KBM-7 (cell line): Measurements from ENCODE around the gene POMGNT2.

Experiments used
- DNase-seq: peaks from one replicate; pipeline ENCODE4 v3.0.0-alpha.2; 2015
- in situ Hi-C: fragments of 300-500 bp; cut with MboI; formaldehyde crosslinking; loops from 2 replicates; pipeline ENCODE4 v1.14.3; 2020; ENCODE audit warnings: low sequenced_read_pairs, low pct_unique_long_range_greater_than_20kb, mixed read lengths

The POMGNT2 gene

GRCh38 chr3:43104660-43105595 is 951 bp downstream of the POMGNT2 start:
- in situ Hi-C loops: no loop called here

GRCh38 chr3:43104039-43104438 is 1.8 kb downstream of the POMGNT2 start:
- no peak for DNase-seq
- in situ Hi-C loops: no loop called here

More at GRCh38 chr3:43104660-43105595, 951 bp downstream of the POMGNT2 start:
- no peak for DNase-seq

DNA sequence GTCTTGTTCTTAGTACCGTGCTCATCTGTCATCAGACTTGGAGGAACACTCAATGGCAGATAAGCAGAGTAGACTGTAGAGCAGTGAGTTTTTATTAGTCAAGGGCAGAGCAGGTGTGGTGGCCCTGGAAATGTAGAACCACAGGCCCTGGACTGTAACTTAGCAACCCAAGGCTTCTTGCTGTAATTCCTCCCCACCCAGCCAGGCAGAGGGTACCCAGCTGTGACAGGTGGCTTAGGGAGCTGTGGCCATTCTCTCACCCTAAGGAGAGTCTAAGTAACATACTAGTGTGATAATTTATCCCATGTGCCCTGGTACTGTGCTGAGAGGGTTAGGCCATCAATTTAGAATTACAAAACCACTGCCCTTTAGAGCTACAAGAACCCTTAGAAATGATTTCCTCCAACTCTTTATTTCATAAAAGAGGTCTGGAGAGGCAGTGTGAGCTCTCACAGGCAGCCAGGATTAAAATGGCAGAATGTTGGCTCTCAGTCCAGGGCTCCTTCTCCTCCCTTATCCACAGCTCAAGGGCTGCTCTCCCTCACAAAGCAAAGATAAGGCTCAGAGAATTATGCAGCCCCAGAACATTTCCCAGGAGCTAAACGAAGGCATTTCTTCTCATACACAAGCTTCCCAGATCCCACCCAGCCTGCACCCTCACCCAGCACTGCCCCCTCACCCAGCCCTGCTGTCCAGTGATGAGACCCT is 3.0 kb downstream of the POMGNT2 start:
- in situ Hi-C loops: no loop called here
- DNase-seq: no peak

GRCh38 chr3:43098761-43099160 is 7.1 kb downstream of the POMGNT2 start:
- in situ Hi-C loops: no loop called here
- DNase-seq: no peak

GRCh38 chr3:43097400-43098080 is 8.3 kb downstream of the POMGNT2 start:
- in situ Hi-C loops: no loop called here
- DNase-seq: no peak

GRCh38 chr3:43096761-43097160 is 9.1 kb downstream of the POMGNT2 start:
- in situ Hi-C loops: no loop called here
- no peak for DNase-seq

- no peak for DNase-seq
- in situ Hi-C loops: no loop called here
Observed at GRCh38 chr3:43095370-43095769, 10.5 kb downstream of the POMGNT2 start.

DNA sequence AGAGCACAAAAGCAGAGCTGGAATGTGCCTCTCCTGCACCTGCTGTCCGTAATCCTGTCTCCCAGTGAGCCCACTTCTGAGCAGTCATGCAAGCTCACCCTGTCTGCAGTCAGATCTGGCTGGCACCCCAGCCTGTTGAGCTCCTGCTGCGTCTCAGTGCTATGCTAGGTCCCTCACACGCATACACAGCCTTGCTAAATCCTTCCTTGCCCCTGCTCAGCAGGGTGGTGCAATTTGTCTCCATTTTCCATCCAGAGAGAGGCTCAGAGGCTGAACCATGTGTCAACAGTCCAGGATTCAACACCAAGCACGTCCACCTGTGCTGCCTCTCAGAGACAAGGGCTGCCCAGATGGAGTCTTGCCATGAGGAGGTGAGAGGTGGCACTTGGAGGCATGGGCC is 11.0 kb downstream of the POMGNT2 start:
- in situ Hi-C loops: no loop called here
- no peak for DNase-seq

DNA sequence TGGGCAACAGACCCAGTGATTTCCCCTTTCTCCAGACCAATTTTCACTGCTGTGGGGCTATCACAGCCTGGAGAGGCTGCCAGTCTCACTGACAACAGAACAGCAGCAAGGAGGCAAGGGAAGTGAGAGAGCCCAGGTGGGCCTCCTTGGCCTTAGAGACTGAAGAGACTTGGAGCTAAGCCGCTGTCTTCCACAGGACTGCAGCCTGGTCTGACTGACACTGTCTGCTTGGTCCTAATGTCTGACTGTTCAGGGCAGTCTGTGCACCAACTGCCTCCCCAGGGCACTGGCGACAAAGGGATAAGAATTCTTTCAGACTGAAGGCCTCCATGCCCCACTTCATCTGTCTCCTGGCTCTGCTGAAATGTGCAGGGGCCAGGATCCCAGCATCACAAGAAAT is 11.5 kb downstream of the POMGNT2 start:
- in situ Hi-C loops: no loop called here
- DNase-seq: no peak

- DNase-seq: no peak
- in situ Hi-C loops: no loop called here
Observed at GRCh38 chr3:43093974-43094373, 11.9 kb downstream of the POMGNT2 start.

DNA sequence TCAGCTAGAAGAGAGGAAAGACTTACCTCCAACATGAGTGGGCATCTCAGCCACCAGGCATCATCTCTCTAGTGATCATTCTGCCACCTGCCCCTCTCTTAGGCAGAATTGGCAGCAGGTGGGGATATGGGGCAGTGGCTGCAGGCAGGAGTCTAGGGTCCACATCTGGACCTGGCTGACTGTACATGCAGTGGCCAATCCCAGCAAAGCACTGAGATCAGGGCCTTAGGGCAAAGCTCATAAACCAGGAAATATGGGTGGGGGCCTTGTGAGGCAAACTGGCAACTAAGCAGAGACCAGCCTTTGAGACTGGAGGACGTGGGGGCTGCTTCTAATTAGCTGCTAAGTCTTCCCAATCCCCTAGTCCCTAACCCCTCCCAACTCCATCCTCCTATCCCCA is 12.9 kb downstream of the POMGNT2 start:
- in situ Hi-C loops: no loop called here

DNA sequence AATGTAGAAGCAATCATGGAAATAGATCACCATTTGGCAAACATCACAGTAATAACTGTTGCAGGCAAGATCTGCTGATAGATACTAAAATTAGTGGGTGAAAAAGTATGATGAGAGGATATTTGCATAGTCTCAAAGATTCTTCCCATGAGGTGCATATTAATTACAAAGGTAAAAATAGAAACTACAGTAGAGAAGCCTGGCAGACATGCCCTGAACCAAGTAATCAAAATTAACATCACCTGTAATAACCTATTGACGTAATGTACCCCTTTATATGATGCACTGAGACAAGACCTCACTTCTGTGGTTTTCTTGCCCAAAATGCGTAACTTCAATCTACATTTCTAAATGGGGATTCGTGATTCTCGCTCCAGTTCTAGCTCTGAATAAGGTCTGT is 14.4 kb downstream of the POMGNT2 start:
- DNase-seq: no peak
- in situ Hi-C loops: no loop called here

More for the DNA sequence above, 12.9 kb downstream of the POMGNT2 start:
- no peak for DNase-seq

- in situ Hi-C loops: no loop called here
- DNase-seq: no peak
Observed at GRCh38 chr3:43090238-43090637, 15.6 kb downstream of the POMGNT2 start.

- in situ Hi-C loops: no loop called here
- DNase-seq: no peak
Observed at GRCh38 chr3:43089081-43089480, 16.8 kb downstream of the POMGNT2 start.

GRCh38 chr3:43087249-43087776 is 18.6 kb downstream of the POMGNT2 start:
- no peak for DNase-seq
- in situ Hi-C loops: no loop called here

DNA sequence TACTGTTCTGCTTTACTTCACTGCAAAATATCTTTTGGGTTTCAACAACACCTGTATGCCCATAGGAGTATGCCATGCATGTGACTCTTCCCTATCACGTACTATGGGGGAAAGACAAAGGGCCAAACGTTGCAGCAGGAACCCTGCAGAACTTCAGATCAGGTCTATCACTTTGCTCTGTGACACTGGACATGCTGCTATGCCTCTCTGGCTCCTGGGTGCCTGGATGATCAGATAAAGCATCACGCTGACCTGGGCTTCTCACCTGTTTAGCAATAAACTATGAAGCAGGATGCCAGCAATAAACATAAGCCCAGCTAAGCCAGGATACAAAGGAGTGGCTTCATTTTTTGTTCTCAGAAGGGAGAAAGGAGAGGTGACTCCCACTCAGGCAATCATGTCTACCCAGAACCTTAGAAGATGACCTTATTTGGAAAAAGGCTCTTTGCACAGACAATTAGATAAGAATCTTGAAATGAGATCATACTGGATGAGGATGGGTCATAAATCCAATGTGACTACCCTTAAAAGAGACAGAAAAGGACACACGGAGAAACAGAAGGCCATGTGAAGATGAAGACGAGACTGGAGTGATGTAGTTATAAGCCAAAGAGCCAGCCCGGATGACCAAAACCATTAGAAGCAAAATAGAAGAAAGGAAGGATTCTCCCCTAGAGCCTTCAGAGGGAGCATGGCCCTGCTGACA is 19.3 kb downstream of the POMGNT2 start:
- in situ Hi-C loops: no loop called here

DNA sequence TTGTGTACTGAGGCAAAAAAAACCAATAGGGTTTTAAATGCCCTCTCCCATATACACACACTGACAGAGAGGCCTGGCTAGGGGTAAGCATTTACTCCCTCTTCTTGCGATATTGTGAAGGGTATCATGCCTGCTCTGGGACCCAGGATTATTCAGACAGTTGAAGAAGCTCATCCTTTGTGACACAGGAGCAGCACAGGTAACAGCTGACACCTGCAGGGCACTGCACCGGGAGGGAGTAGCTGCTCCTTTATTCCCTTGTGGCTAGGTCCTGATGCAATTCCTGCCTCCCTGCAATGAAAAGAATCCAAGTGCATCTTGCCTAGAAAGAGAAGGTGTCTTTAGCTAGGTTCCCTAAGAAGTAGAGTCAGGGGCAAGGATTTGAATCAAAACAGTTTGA is 23.4 kb downstream of the POMGNT2 start:
- in situ Hi-C loops: no loop called here
- DNase-seq: no peak

More for the DNA sequence above, 19.3 kb downstream of the POMGNT2 start:
- DNase-seq: peak; percentile 20

- no peak for DNase-seq
- in situ Hi-C loops: no loop called here
Observed at GRCh38 chr3:43081796-43082195, 24.1 kb downstream of the POMGNT2 start.
